KOPT-K1 (cell line): Measurements from ENCODE around the gene MPLKIP.
"Not testable (repeated sequence)": the region's sequence is repeated elsewhere in the genome, so short reads cannot be mapped to it uniquely, and the experiment has no call there.

Experiments
- H3K27ac ChIP-seq: fragments of 200-600 bp; sonication (generic); 2 replicates; pipeline ENCODE4 v1.5.1; 2016; ENCODE audit warnings: antibody characterized with exemption, mild to moderate bottlenecking, low read depth, low read length; ENCODE audit not compliant: poor library complexity, severe bottlenecking
- H3K36me3 ChIP-seq: fragments of 200-600 bp; sonication (generic); 2 replicates; pipeline ENCODE4 v1.5.1; 2017; ENCODE audit warnings: antibody characterized with exemption, mild to moderate bottlenecking, low read length, moderate library complexity; ENCODE audit not compliant: insufficient read depth
- H3K9me3 ChIP-seq: fragments of 200-600 bp; sonication (generic); 2 replicates; pipeline ENCODE4 v1.5.1; 2017; ENCODE audit warnings: antibody characterized with exemption, low read length, mild to moderate bottlenecking; ENCODE audit not compliant: insufficient read depth, poor library complexity, severe bottlenecking

MPLKIP gene

GRCh38 chr7:40145596-40146130 is 11.2 kb upstream of the MPLKIP start:
- not testable (repeated sequence) for H3K27ac ChIP-seq, H3K9me3 ChIP-seq, H3K36me3 ChIP-seq

GRCh38 chr7:40141916-40142315 is 7.5 kb upstream of the MPLKIP start:
- H3K9me3 ChIP-seq, H3K36me3 ChIP-seq, H3K27ac ChIP-seq: not testable (repeated sequence)

- not testable (repeated sequence) for H3K9me3 ChIP-seq
These were observed 5.5 kb upstream of the MPLKIP start for GRCh38 chr7:40139891-40140290.

GRCh38 chr7:40138973-40139372 is 4.6 kb upstream of the MPLKIP start:
- H3K27ac ChIP-seq: no peak overlapping the region
- H3K36me3 ChIP-seq: no peaks in the 10 kb centered on the region
- peaks cover 4% of the 10 kb centered on the region for H3K9me3 ChIP-seq

More at GRCh38 chr7:40139891-40140290, 5.5 kb upstream of the MPLKIP start:
- H3K36me3 ChIP-seq, H3K27ac ChIP-seq: not testable (repeated sequence)

- peaks cover 5% of the 10 kb centered on the region; the same call in 1 of the 2 replicates for H3K36me3 ChIP-seq
- H3K9me3 ChIP-seq: peaks cover 4% of the 10 kb centered on the region
- no peak overlapping the region for H3K27ac ChIP-seq
These were observed 3.1 kb upstream of the MPLKIP start for GRCh38 chr7:40137563-40137962.

GRCh38 chr7:40135317-40135610 is 842 bp upstream of the MPLKIP start:
- peaks cover 25% of the 10 kb centered on the region for H3K36me3 ChIP-seq

GRCh38 chr7:40133561-40134427 is 628 bp downstream of the MPLKIP start:
- Histone ChIP-seq H3K9me3 (peaks cover 4% of the 10 kb centered on the region), H3K36me3 (peaks cover 33% of the 10 kb centered on the region), H3K27ac (peak overlapping the region; percentile 84)

More at GRCh38 chr7:40135317-40135610, 842 bp upstream of the MPLKIP start:
- peaks cover 4% of the 10 kb centered on the region for H3K9me3 ChIP-seq
- H3K27ac ChIP-seq: no peak overlapping the region

GRCh38 chr7:40122940-40123254 is 11.5 kb downstream of the MPLKIP start:
- peaks cover 9% of the 10 kb centered on the region; the same call in 1 of the 2 replicates for H3K36me3 ChIP-seq
- no peaks in the 10 kb centered on the region for H3K9me3 ChIP-seq
- H3K27ac ChIP-seq: no peak overlapping the region

- not testable (repeated sequence) for H3K9me3 ChIP-seq, H3K36me3 ChIP-seq, H3K27ac ChIP-seq
These were observed 12.1 kb downstream of the MPLKIP start for GRCh38 chr7:40122100-40122939.

- Histone ChIP-seq H3K36me3 (no peaks in the 10 kb centered on the region), H3K9me3 (no peaks in the 10 kb centered on the region)
These were observed 14.4 kb downstream of the MPLKIP start for GRCh38 chr7:40120020-40120419.

GRCh38 chr7:40118201-40118600 is 16.2 kb downstream of the MPLKIP start:
- H3K27ac ChIP-seq, H3K9me3 ChIP-seq, H3K36me3 ChIP-seq: not testable (repeated sequence)

More at GRCh38 chr7:40120020-40120419, 14.4 kb downstream of the MPLKIP start:
- no peak overlapping the region for H3K27ac ChIP-seq

- not testable (repeated sequence) for H3K36me3 ChIP-seq, H3K9me3 ChIP-seq, H3K27ac ChIP-seq
These were observed 17.2 kb downstream of the MPLKIP start for GRCh38 chr7:40117199-40117598.

GRCh38 chr7:40115936-40116335 is 18.5 kb downstream of the MPLKIP start:
- Histone ChIP-seq H3K36me3 (no peaks in the 10 kb centered on the region), H3K9me3 (no peaks in the 10 kb centered on the region), H3K27ac (no peak overlapping the region)

GRCh38 chr7:40105879-40106473 is 28.4 kb downstream of the MPLKIP start:
- no peak overlapping the region for H3K27ac ChIP-seq
- no peaks in the 10 kb centered on the region for H3K9me3 ChIP-seq
- H3K36me3 ChIP-seq: 0 out of 2 replicates have a peak, but pooled peaks cover 12% of the 10 kb centered on the region

GRCh38 chr7:40102897-40103296 is 31.5 kb downstream of the MPLKIP start:
- Histone ChIP-seq H3K36me3 (peaks cover 8% of the 10 kb centered on the region), H3K27ac (no peak overlapping the region), H3K9me3 (no peaks in the 10 kb centered on the region)
